ENCODE data around the gene PCDH9.
A peak's percentile ranks its signal among the peaks of the same experiment; 100 is the strongest.

Gene PCDH9

DNA sequence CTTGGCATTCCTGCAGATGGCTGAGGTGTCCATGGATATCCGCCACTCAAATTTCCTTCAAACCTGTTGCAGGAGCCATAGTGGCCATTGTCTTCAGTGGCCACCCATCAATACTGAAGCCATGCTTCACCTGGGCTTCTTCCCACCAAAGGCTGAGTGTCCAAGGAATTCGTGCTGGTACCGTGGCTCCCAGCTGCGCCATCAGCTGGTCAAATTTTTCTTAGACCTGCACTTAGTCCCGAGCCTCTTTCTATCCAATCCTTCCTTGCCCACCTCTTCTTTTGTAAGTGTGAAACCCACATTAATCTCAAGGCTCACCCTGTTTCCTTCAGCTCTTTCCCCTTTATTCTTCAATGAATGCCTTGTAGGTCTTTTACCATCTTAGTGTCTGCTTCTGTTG lies 152.1 kb downstream of the PCDH9 start:
- DNase-seq = no peak

DNA sequence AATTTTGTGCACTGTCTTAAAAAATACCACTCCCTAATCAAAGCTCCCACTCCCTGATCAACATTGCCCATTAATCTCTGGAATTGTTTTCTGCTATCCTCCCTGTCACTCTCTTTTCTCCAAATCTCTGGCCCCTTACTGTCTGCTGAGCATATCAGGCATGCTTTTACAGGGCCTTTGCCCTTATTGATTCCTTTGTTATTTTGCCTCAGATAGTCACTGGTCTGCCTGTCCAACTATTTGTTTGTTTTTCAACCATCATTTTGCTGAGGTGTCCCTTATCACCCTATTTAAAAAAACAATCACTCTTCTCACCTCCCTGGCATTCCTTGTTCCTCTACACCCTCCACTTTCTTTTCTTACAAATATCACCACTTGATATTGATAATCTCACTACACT lies 153.0 kb downstream of the PCDH9 start:
- no peak for DNase-seq

DNA sequence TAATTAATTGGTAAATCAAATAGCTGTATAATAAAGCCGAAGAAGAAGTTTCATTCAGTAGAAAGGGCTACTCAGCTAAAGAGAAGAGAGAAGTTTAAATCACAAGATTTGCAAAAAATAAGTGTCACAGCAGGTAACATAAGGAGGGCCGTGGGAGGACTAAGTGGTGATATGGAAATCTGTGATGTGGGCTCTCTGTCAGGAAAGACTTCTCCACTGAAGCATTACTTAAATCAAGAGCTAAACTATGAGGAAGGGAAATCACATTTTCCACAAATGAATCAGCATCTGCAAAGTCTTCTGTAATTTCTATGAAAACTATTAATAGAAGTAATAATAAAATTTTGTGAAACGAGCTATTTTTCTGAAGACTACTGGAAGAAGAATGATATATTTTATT lies 153.8 kb downstream of the PCDH9 start:
- DNase-seq = no peak

- peak; percentile 65 for DNase-seq
These were observed 154.9 kb downstream of the PCDH9 start for GRCh38 chr13:67075239-67075638.

GRCh38 chr13:67071918-67072598 lies 158.1 kb downstream of the PCDH9 start:
- no peak for DNase-seq

DNA sequence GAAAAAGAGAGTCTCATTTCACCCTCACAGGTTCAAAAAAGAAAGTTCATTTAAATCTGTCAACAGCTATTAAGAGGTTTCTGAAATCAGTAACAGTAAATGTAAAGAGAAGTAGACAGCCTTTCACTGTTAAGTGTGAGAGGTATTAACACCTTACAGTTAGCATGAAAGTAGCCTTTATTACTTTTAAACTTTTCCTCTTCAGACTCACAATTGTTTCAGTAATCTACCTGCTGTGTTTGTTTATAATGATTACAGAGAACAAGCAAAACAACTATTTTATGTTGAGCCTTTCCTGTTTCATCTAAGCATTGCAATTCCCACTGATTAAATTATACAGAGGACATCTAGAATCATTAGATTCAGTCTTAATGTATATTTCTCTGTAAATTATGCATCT lies 159.8 kb downstream of the PCDH9 start:
- no peak for DNase-seq

- no peak for DNase-seq
These were observed 160.9 kb downstream of the PCDH9 start for GRCh38 chr13:67069117-67069767.

- DNase-seq = no peak
These were observed 165.2 kb downstream of the PCDH9 start for GRCh38 chr13:67064920-67065319.

DNA sequence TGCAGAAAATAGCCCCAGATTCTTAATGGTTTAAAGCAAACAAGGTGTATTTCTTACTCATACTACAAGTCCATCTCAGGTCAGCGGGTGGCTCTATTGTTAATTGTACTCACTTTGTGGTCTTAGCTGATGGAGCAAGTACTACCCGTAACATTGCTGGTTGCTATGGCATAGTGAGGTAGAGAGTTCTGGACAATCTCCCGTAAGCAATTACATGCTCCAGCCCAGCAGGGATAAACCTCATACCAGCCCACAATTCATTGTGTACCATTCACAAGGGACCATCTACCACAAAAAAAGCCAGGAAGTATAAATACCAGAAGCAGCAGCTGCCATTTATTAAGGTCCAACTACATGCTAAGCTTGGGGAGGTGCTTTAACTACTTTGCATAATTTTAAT lies 167.1 kb downstream of the PCDH9 start:
- DNase-seq = no peak

GRCh38 chr13:67062160-67062559 lies 168.0 kb downstream of the PCDH9 start:
- DNase-seq = no peak

DNA sequence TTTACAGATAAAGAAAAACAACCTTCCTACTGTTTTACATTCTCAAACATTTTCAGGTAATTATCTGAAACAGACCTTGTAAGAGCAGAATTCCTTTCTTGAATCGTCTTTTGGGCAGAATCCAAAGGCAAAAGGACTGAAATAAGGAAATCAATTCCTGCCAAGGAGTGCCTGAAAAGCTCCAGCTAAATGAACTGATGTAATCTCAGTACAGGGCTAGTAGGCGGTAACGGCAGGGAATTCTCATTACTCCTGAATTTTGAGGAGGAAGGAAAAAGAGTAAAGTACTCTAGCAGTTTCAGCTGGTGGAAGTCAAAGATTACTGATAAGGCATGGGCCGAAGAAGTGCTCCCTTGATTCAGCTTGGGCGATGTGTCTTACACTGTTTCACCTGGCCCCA lies 168.4 kb downstream of the PCDH9 start:
- DNase-seq = no peak

DNA sequence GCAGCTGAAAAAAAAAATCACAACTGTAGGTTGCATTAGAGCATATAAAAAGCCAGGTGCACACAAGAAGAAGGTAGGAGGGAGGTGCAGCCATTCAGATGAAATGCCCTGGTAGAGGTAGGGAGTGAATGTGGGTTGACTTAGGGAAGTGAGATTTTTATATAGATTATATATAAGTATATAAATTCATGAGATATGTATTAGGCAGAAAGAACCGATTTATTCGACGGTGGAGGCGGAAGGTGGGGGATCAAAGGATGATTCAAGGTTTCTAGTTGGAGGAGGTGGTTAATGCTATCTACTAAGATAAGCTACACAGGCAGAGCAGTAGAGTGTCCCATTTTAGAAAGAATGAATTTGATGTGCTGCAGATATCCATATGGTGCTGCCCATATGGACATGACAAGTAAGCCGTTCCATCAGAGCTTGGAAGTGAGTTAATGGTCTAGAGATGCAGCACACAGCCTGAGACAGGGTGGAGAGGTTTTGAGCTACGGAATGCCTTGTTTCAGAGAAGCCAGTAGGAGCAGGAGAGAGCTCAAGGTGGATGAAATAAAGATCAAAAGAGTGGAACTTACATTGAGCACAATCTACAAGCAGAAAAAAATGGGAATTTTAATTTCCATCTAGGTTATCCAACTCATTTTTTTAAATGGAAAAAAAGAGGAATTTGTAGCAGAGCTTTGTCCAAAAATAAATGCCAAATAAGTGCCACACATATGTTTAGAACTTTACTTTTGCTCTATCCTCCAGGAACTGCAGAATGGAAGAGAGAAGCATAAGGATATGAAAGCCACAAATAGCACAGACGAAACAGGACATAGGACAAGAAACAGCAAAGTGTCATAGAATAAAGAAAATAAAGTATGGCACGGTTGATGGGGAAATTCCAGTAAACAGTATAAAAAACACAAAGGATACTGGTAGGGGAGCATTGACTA lies 177.3 kb downstream of the PCDH9 start:
- peak; percentile 6 for DNase-seq

DNA sequence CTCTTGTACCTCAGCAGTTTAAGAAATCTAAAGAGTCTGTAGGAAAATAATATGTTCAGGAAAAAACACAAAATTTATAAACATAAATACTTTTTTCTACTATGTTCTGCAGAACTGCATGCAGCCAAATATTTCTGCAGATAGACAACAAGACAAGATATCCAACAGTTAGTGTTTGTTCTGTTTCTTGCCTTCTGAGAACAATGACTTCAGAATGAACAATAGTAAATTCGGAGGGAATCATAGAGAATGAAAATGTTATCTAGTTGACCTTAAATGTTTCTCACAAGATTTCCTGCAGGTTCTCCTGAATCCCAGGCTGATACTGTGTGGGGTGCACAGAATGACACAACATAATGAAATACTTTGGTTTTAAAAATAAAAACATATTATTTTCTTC lies 180.4 kb downstream of the PCDH9 start:
- no peak for DNase-seq

DNA sequence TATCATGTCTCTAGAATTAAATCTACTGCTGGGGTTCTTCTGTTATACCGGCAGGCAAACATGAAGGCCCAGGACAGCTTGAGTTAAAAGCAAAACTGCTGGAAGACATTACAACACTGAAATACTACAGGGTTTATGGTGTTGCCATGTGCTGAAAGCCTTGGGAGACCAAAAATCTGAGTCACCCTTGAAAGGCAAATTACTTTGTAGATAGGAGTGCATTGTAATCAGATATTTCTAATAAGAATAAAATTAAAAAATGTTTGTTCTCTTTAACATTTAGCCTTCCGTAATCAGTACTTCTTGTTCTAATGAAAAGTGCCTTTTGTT lies 181.3 kb downstream of the PCDH9 start:
- no peak for DNase-seq

DNA sequence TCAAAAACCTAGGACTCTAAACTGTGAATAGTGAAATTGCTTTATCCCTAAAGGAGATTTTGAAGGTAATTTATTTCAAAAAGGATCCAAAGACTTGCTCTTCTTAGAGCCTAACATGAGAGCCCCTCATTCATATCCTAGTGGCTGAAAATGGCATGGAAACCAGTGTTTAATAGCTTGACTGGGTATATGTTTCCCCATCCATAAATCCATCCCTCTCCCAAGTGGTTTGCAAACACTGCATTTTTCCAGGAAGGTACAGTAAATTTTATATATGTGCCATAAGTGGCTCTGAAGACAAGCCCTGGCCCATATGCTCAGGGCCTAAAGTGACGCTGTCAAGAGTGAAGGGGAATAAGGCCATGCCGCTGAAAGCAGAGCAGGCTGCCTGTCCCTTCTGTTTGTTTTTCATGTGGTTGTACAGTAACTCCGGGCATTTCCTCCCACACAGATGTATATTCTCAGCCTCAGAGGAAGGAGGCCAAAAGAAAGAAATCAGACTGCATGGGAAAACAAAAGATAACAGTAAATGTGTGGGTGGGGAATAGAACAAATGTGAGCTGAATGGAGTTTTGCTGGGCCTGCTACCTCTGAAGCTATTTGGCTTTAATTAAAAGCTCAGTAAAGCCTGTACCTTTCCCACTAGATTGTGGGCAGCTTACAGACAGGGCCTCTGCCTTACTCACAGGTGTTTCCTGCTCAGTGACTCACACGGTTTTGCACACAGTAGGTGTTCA lies 181.9 kb downstream of the PCDH9 start:
- DNase-seq = peak; percentile 61

GRCh38 chr13:67045357-67045756 lies 184.8 kb downstream of the PCDH9 start:
- no peak for DNase-seq

GRCh38 chr13:67043901-67044300 lies 186.2 kb downstream of the PCDH9 start:
- DNase-seq = no peak

- DNase-seq = no peak
These were observed 187.6 kb downstream of the PCDH9 start for GRCh38 chr13:67042556-67042955.

DNA sequence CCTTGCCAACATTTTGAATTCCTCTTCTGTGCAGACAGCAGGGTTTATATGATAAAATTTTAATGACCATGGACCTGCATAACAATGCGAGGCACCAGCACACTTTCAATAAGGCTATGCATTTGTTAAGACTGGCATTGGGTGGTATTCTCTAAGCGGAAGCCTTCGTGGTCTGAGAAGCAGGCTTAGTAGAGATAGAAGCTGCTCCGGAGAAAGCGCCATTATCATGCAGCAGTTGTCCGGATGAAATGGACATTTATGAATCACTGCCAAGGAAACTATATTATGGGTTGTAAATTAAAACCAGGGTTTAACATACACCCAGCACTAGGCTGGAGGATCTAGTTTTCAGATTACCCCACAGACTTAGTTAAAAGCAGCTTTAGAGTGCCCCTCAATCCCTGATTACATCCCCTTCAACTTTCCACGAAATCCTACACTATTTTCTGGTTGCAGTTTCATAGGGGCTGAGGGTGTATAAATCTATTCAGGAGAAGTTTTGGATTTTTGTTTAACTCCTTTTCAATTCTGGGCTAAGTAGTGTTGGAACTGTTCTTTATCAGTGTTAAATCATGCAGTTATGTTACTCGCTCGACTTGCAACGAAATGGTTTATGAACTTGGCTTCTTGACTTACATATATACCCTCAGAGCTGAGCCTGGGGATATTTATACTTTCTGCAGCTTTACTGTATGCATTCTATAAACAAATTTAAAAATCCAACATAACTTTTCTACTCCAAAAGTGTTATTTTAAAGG lies 193.3 kb downstream of the PCDH9 start:
- DNase-seq = no peak

DNA sequence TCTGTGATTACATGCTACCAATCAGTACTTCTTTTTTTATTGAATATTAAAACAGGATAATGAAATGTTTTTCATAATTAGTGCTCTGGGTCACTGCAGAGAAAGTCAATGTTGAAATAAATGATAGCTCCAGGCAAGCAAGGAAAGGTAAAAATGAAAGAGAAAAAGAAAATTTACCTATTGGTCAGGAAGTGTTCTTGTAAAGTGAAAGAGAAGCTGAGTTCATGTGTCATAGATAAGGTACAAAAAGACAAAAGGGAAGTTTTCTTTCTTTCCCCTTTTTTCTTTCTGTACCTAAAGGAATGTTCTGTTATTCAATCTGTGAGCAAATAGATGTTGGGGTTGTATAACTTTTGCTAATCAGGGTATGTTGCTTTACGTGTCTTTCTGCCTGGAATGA lies 197.0 kb downstream of the PCDH9 start:
- DNase-seq = peak; percentile 42

GRCh38 chr13:67023130-67023876 lies 206.8 kb downstream of the PCDH9 start:
- peak; percentile 79 for DNase-seq

GRCh38 chr13:67018775-67019174 lies 211.4 kb downstream of the PCDH9 start:
- DNase-seq = no peak

All from OCI-M1 (cell line).